HUES64 (cell line): ENCODE data around the gene RASA3.

Experiments
- H3K27ac ChIP-seq: 2 replicates; pipeline ENCODE4 v1.7.0; 2013; ENCODE audit warnings: low read depth, low read length, inconsistent platforms
- H3K27me3 ChIP-seq: 2 replicates; pipeline ENCODE4 v1.6.1; 2013; ENCODE audit warnings: mild to moderate bottlenecking, low read length; ENCODE audit not compliant: insufficient read depth
- H3K36me3 ChIP-seq: 2 replicates; pipeline ENCODE4 v1.6.1; 2013; ENCODE audit warnings: mild to moderate bottlenecking, low read length; ENCODE audit not compliant: insufficient read depth
- H3K4me1 ChIP-seq: 2 replicates; pipeline ENCODE4 v1.6.1; 2013; ENCODE audit warnings: mild to moderate bottlenecking, low read length, moderate library complexity; ENCODE audit not compliant: insufficient read depth
- H3K4me3 ChIP-seq: 2 replicates; pipeline ENCODE4 v1.5.1; 2013; ENCODE audit warnings: mild to moderate bottlenecking, low read length, moderate library complexity
- H3K9ac ChIP-seq: 2 replicates; pipeline ENCODE4 v1.6.1; 2013; ENCODE audit warnings: mild to moderate bottlenecking, low read depth, low read length
- H3K9me3 ChIP-seq: 2 replicates; pipeline ENCODE4 v1.6.1; 2013; ENCODE audit warnings: low read depth, low read length; ENCODE audit not compliant: insufficient read depth
- WGBS: fragments of 150-250, 120-280 bp; methylation state at CpG from one replicate; pipeline ENCODE4 v1.1.7; 2013; ENCODE audit warnings: missing lambda C conversion rate; 5-methylcytosine and 5-hydroxymethylcytosine counted together

RASA3 gene

DNA sequence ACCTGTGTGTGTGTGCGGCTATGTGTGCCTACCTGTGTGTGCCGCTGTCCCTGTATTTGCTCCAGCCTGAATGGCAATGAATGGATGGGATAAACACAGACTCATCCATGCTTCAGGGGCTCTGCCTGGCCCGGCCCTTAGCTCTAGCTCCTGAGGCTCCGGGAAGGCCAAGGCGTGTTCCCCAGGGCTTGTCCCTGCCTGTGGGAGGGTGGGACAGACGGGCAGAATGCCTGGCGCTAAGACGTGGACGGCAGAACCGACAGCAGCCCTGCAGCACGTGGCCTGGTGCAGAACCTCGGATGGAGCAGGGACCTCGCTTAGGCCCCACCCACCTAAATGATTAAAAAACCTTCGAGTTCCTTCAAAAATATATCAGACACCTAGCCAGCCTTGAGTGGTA is 100.8 kb downstream of the RASA3 start:
- H3K9me3 ChIP-seq, result no peaks in the 10 kb centered on the region
- 88% methylated on average over 14 of the region's 14 CpGs for WGBS
- H3K4me1 ChIP-seq, result peaks cover 9% of the 10 kb centered on the region; the same call in 1 of the 2 replicates
- H3K4me3 ChIP-seq, result no peak overlapping the region
- H3K36me3 ChIP-seq, result peaks cover 4% of the 10 kb centered on the region; the same call in 1 of the 2 replicates
- no peak overlapping the region for H3K9ac ChIP-seq
- no peaks in the 10 kb centered on the region for H3K27me3 ChIP-seq
- no peak overlapping the region for H3K27ac ChIP-seq

DNA sequence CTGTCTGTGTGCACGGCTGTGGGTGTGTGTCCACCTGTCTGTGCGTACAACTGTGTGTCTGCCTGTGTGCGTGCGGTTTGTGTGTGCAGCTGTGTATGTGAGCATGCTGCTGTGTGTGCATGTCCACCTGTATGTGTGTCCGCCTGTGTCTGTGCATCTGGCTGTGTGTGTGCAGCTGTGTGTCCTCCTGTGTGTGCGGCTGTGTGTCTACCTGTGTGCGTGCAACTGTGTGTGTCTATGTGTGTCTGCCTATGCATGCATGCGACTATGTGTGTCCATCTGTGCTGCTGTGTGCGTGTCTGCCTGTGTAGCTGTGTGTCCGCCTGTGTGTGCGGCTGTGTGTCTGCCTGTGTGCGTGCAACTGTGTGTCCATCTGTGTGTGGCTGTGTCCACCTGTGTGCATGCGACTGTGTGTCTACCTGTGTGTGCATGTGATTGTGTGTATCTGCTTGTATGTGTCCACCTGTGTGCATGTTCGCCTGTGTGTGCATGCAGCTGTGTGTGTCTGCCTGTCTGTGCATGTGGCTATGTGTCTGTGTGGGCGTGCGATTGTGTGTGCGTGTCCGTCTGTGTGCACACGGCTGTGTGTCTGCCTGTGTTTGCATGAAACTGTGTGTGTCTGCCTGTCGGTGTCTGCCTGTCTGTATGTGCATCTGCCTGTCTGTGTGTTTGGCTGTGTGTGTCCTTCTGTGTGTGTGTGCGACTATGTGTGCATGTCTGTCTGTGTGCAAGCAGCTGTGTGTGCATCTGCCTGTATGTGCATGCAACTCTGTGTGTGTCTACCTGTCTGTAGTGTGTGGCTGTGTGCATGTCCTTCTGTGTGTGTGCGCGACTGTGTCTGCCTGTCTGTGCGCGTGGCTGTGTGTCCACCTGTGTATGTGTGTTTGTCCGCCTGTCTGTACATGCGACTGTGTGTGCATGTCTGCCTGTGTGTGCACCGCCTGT is 101.5 kb downstream of the RASA3 start:
- Histone ChIP-seq H3K9me3 (no peaks in the 10 kb centered on the region), H3K4me1 (peaks cover 4% of the 10 kb centered on the region; the same call in 1 of the 2 replicates), H3K36me3 (peaks cover 4% of the 10 kb centered on the region; the same call in 1 of the 2 replicates), H3K4me3 (no peak overlapping the region), H3K27me3 (no peaks in the 10 kb centered on the region), H3K27ac (no peak overlapping the region), H3K9ac (no peak overlapping the region)
- WGBS, result 94% methylated on average over 28 of the region's 28 CpGs

DNA sequence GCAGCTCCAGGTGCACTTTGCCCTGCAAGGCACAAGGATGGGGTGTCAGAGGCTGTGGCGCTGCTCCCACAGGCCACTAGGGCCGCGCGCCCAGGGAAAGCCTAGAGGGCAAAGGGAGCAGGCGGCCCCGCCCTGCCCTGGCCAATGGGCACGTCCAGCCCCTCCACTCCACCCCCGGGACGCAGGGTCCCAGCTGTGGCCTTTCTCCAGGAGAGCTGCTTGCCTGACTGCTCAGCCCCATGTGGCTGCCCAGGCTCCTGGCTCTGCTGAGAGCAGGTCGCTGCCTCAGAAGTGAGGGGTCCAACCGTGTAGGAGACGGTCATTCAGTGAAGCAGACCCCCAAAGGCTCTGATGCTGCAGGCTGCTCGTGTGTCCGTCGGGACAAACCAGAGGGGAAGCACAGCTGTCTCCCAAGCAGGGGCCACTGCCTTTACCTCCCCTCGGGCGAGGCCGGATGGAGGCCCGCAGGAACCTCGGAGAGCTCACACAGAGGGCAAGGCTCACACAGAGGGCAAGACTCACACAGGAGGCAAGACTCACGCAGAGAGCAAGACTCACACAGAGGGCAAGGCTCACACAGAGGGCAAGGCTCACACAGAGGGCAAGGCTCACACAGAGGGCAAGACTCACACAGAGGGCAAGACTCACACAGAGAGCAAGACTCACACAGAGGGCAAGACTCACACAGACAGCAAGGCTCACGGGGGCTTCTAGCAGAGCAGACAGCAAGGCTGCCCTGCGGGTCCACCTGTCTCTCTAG is 102.4 kb downstream of the RASA3 start:
- no peaks in the 10 kb centered on the region for H3K9me3 ChIP-seq
- no peaks in the 10 kb centered on the region for H3K27me3 ChIP-seq
- no peaks in the 10 kb centered on the region; the same call in 1 of the 2 replicates for H3K4me1 ChIP-seq
- no peak overlapping the region for H3K9ac ChIP-seq
- no peak overlapping the region for H3K4me3 ChIP-seq
- no peak overlapping the region for H3K27ac ChIP-seq
- H3K36me3 ChIP-seq, result peaks cover 4% of the 10 kb centered on the region; the same call in 1 of the 2 replicates
- WGBS, result 91% methylated on average over 23 of the region's 23 CpGs

GRCh38 chr13:114027826-114028225 is 104.6 kb downstream of the RASA3 start:
- peaks cover 4% of the 10 kb centered on the region; the same call in 1 of the 2 replicates for H3K36me3 ChIP-seq
- H3K9ac ChIP-seq, result no peak overlapping the region
- no peaks in the 10 kb centered on the region; the same call in 1 of the 2 replicates for H3K4me1 ChIP-seq
- WGBS, result 96% methylated on average over 21 of the region's 21 CpGs
- H3K27ac ChIP-seq, result no peak overlapping the region
- H3K4me3 ChIP-seq, result no peak overlapping the region
- no peaks in the 10 kb centered on the region for H3K27me3 ChIP-seq
- no peaks in the 10 kb centered on the region for H3K9me3 ChIP-seq

- Histone ChIP-seq H3K9ac (no peak overlapping the region), H3K27ac (no peak overlapping the region), H3K9me3 (no peaks in the 10 kb centered on the region), H3K4me3 (no peak overlapping the region), H3K4me1 (no peaks in the 10 kb centered on the region; the same call in 1 of the 2 replicates), H3K36me3 (peaks cover 4% of the 10 kb centered on the region; the same call in 1 of the 2 replicates), H3K27me3 (no peaks in the 10 kb centered on the region)
- 88% methylated on average over 21 of the region's 21 CpGs for WGBS
These were observed 105.2 kb downstream of the RASA3 start for GRCh38 chr13:114027046-114027715.

DNA sequence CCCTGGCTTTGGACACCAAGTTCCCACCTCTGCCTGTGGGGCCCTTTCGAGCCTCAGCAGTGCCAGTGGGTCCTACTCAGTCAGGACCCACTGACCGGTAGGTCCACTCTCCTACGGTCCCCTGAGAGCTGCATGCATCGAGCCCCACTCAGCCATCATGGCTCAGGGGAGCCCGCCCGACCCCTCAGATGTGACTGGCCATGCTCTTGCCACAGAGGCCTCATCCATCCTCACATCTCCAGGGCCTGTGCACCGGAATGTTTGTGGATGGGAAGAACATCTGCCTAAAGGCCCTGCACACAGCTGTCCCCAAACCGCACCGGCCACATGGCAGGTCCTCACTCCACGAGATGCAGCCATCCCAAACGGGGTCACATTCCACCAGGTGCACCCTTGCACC is 105.9 kb downstream of the RASA3 start:
- H3K36me3 ChIP-seq, result peaks cover 4% of the 10 kb centered on the region; the same call in 1 of the 2 replicates
- H3K27ac ChIP-seq, result no peak overlapping the region
- H3K4me3 ChIP-seq, result no peak overlapping the region
- H3K9ac ChIP-seq, result no peak overlapping the region; the same call in 1 of the 2 replicates
- 95% methylated on average over 11 of the region's 11 CpGs for WGBS
- H3K27me3 ChIP-seq, result no peaks in the 10 kb centered on the region
- H3K9me3 ChIP-seq, result no peaks in the 10 kb centered on the region
- H3K4me1 ChIP-seq, result no peaks in the 10 kb centered on the region; the same call in 1 of the 2 replicates

DNA sequence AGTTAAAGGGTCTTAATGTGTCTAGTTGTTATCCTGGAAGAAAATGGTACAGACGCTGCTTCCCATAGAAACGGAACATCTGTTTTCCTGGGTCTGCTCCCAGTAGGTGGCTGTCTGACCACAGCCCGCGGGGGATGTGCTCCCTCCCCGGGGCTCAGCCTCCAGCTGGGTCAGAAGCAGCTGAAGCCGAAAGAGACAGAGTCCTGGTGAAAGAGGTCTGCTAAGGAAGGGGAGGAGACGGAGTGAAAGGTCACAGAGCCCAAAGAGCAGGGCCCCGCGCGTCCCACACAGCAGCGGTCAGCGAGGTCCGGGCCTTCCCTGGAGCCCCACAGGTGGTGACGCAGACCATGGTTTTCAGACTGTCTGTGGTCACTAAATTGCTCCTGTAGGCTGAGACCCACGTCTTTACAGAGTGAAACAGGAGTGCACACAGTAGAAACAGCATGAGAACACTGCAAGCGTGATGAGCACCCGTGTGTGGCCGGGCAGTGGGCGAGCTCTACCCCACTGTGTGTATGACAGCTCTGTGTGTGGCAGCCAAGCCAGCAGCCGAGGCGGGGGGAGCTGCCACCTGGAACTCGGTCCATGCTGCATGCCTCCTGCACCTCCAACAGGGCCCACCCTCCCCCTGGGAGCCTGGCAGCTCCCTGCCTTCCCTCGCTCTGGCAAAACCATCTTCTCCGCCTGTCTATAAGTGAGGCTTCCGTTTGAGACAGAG is 106.5 kb downstream of the RASA3 start:
- Histone ChIP-seq H3K9me3 (no peaks in the 10 kb centered on the region), H3K4me1 (no peaks in the 10 kb centered on the region; the same call in 1 of the 2 replicates), H3K9ac (no peak overlapping the region), H3K27me3 (no peaks in the 10 kb centered on the region), H3K27ac (no peak overlapping the region), H3K36me3 (peaks cover 4% of the 10 kb centered on the region; the same call in 1 of the 2 replicates), H3K4me3 (no peak overlapping the region)
- WGBS, result 81% methylated on average over 25 of the region's 25 CpGs

- Histone ChIP-seq H3K4me1 (no peaks in the 10 kb centered on the region; the same call in 1 of the 2 replicates), H3K9me3 (no peaks in the 10 kb centered on the region), H3K36me3 (peaks cover 4% of the 10 kb centered on the region; the same call in 1 of the 2 replicates), H3K27me3 (no peaks in the 10 kb centered on the region), H3K27ac (no peak overlapping the region), H3K9ac (no peak overlapping the region), H3K4me3 (no peak overlapping the region)
- 95% methylated on average over 2 of the region's 4 CpGs for WGBS
These were observed 107.1 kb downstream of the RASA3 start for GRCh38 chr13:114025405-114025713.

GRCh38 chr13:114024603-114025404 is 107.6 kb downstream of the RASA3 start:
- Histone ChIP-seq H3K9me3 (no peaks in the 10 kb centered on the region), H3K27me3 (no peaks in the 10 kb centered on the region), H3K36me3 (peaks cover 4% of the 10 kb centered on the region; the same call in 1 of the 2 replicates), H3K4me3 (no peak overlapping the region), H3K9ac (no peak overlapping the region), H3K27ac (no peak overlapping the region), H3K4me1 (no peaks in the 10 kb centered on the region; the same call in 1 of the 2 replicates)
- WGBS, result 92% methylated on average over 35 of the region's 35 CpGs
